Activated T-cell treated with anti-CD3 and anti-CD28 coated beads for 48 hours (primary cell): ENCODE measurements around the gene PNRC2.
A peak's percentile ranks its signal among the peaks of the same experiment; 100 is the strongest.
"Not testable (repeated sequence)": the region's sequence is repeated elsewhere in the genome, so short reads cannot be mapped to it uniquely, and the experiment has no call there.

Experiments
- DNase-seq: peaks from one replicate; pipeline ENCODE4 v3.0.0-alpha.2; 2020; ENCODE audit warnings: low read depth

PNRC2 gene

GRCh38 chr1:23953020-23953419 lies 6.6 kb upstream of the PNRC2 start:
- DNase-seq = no peak

- no peak for DNase-seq
Measured at GRCh38 chr1:23957096-23957495, 2.5 kb upstream of the PNRC2 start.

- DNase-seq = not testable (repeated sequence)
Measured at GRCh38 chr1:23958040-23958809, 1.4 kb upstream of the PNRC2 start.

GRCh38 chr1:23958810-23959460 lies 693 bp upstream of the PNRC2 start:
- peak; percentile 85 for DNase-seq

- no peak for DNase-seq
Measured at GRCh38 chr1:23960291-23961020, 828 bp downstream of the PNRC2 start.

GRCh38 chr1:23963617-23964234 lies 4.1 kb downstream of the PNRC2 start:
- DNase-seq = no peak

GRCh38 chr1:23964235-23964668 lies 4.6 kb downstream of the PNRC2 start:
- DNase-seq = no peak

- no peak for DNase-seq
Measured at GRCh38 chr1:23964790-23965740, 5.4 kb downstream of the PNRC2 start.

- no peak for DNase-seq
Measured at GRCh38 chr1:23966973-23967493, 7.4 kb downstream of the PNRC2 start.

- DNase-seq = no peak
Measured at GRCh38 chr1:23967871-23968270, 8.2 kb downstream of the PNRC2 start.

- no peak for DNase-seq
Measured at GRCh38 chr1:23977187-23977853, 17.7 kb downstream of the PNRC2 start.

- DNase-seq = no peak
Measured at GRCh38 chr1:23977854-23978191, 18.2 kb downstream of the PNRC2 start.

- DNase-seq = no peak
Measured at GRCh38 chr1:23978805-23979204, 19.2 kb downstream of the PNRC2 start.

- DNase-seq = no peak
Measured at GRCh38 chr1:23979387-23979880, 19.8 kb downstream of the PNRC2 start.

- peak; percentile 96 for DNase-seq
Measured at GRCh38 chr1:23979881-23980727, 20.5 kb downstream of the PNRC2 start, which contains the start of gene SRSF10. Gene SRSF10 (minus strand): TSS chr1:23980327. CDS start chr1:23980255, 72 bp downstream.

GRCh38 chr1:23980728-23981070 lies 21.1 kb downstream of the PNRC2 start:
- peak; percentile 58 for DNase-seq

GRCh38 chr1:23984417-23985186 lies 25.0 kb downstream of the PNRC2 start:
- DNase-seq = no peak

- DNase-seq = not testable (repeated sequence)
Measured at GRCh38 chr1:23987038-23987437, 27.4 kb downstream of the PNRC2 start.

- DNase-seq = no peak
Measured at GRCh38 chr1:23989263-23989662, 29.6 kb downstream of the PNRC2 start.
